ENCODE results near the gene EXOC3L1. TPM values are rescaled to one million over a fixed set of nuclear protein-coding genes. Genes with fewer than 3 reads are reported as not detected.

Gene EXOC3L1
- total and polyA plus RNA-seq, 2 of the 13 experiments (the other 11 are each of a cell fraction or from before 2014, with no cell fraction given): 0.12 TPM; not detected in 1

DNA sequence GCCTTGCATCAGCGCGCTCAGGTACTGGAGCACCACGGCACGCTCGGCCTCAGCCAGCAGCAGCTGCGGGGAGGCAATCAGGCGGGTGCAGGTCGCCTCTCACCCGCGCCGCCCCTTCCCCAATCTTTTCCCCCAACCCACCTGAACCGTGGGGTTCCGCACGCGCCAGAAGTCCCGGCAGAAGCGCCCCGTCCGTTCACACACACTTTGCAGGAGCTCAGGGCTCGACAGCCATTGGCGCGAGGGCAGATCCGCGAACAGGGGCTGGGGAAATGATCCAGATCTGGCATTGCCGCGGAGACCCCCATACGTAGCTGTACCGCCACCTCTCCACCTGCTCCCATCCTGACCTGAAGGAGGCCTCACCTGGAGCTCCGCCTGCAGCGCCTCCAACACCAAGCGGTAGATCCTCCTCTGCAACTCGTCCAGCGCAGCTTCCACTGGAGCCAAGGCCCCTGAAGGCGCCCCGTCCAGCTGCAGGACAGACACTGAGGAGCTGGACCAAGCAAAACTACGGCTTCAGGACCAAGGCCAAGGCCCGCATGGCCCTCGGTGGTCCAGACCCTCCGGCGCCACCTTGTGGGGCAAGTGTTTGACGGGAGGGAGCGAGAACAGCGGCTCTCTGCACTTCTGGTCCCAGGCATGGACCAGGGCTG lies 4.8 kb downstream of the EXOC3L1 start (continued):
- TF ChIP-seq BCLAF1 (IDR thresholded peaks at IDR 0.05): no peak
- peak; percentile 72; the same call in 1 of the 2 replicates for TF ChIP-seq ZNF441 (CRISPR knock-in tag; IDR thresholded peaks at IDR 0.05; ENCODE audit: borderline replicate concordance)
- TF ChIP-seq EHMT2 (IDR thresholded peaks at IDR 0.05; ENCODE audit: borderline replicate concordance, low read depth, low read length): peak; percentile 95
- no peak for TF ChIP-seq DDIT3 (CRISPR knock-in tag; IDR thresholded peaks at IDR 0.05)
- 0 out of 2 replicates have a peak, but pooled peaks have one; percentile 84 for TF ChIP-seq ZBTB1 (CRISPR knock-in tag; IDR thresholded peaks at IDR 0.05; ENCODE audit: borderline replicate concordance)
- TF ChIP-seq ZNF101 (CRISPR knock-in tag; IDR thresholded peaks at IDR 0.05; ENCODE audit: borderline replicate concordance, low read depth): peak; percentile 68
- peak; percentile 59; the same call in 1 of the 2 replicates for TF ChIP-seq ZKSCAN5 (CRISPR knock-in tag; IDR thresholded peaks at IDR 0.05)
- no peak for TF ChIP-seq ZNF446 (CRISPR knock-in tag; IDR thresholded peaks at IDR 0.05)
- TF ChIP-seq ESRRA (CRISPR knock-in tag; IDR thresholded peaks at IDR 0.05; ENCODE audit: low read depth): peak; percentile 81; the same call in 1 of the 2 replicates
- TF ChIP-seq, protein P1, sequence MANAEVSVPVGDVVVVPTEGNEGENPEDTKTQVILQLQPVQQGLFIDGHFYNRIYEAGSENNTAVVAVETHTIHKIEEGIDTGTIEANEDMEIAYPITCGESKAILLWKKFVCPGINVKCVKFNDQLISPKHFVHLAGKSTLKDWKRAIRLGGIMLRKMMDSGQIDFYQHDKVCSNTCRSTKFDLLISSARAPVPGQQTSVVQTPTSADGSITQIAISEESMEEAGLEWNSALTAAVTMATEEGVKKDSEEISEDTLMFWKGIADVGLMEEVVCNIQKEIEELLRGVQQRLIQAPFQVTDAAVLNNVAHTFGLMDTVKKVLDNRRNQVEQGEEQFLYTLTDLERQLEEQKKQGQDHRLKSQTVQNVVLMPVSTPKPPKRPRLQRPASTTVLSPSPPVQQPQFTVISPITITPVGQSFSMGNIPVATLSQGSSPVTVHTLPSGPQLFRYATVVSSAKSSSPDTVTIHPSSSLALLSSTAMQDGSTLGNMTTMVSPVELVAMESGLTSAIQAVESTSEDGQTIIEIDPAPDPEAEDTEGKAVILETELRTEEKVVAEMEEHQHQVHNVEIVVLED (CRISPR knock-in tag; IDR thresholded peaks at IDR 0.05; ENCODE audit: borderline replicate concordance): peak; percentile 75
- TF ChIP-seq NAIF1 (CRISPR knock-in tag; IDR thresholded peaks at IDR 0.05; ENCODE audit: borderline replicate concordance): no peak
- no peak for TF ChIP-seq PAX8 (CRISPR knock-in tag; IDR thresholded peaks at IDR 0.05; ENCODE audit: borderline replicate concordance)
- peak; percentile 98 for TF ChIP-seq IRF2 (CRISPR knock-in tag; IDR thresholded peaks at IDR 0.05)
- no peak; the same call in 1 of the 2 replicates for TF ChIP-seq ZNF451 (CRISPR knock-in tag; IDR thresholded peaks at IDR 0.05)
- peak; percentile 98 for TF ChIP-seq MXD4 (CRISPR knock-in tag; IDR thresholded peaks at IDR 0.05)
- TF ChIP-seq, protein P2, sequence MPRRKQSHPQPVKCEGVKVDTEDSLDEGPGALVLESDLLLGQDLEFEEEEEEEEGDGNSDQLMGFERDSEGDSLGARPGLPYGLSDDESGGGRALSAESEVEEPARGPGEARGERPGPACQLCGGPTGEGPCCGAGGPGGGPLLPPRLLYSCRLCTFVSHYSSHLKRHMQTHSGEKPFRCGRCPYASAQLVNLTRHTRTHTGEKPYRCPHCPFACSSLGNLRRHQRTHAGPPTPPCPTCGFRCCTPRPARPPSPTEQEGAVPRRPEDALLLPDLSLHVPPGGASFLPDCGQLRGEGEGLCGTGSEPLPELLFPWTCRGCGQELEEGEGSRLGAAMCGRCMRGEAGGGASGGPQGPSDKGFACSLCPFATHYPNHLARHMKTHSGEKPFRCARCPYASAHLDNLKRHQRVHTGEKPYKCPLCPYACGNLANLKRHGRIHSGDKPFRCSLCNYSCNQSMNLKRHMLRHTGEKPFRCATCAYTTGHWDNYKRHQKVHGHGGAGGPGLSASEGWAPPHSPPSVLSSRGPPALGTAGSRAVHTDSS (CRISPR knock-in tag; conservative IDR thresholded peaks at IDR 0.05): 0 out of 2 replicates have a peak, but pooled peaks have one; percentile 72
- TF ChIP-seq ETV5 (CRISPR knock-in tag; IDR thresholded peaks at IDR 0.05; ENCODE audit: borderline replicate concordance): peak; percentile 75
- TF ChIP-seq ZKSCAN1 (IDR thresholded peaks at IDR 0.05; ENCODE audit: low read length): no peak; the same call in 1 of the 2 replicates
- peak; percentile 25; the same call in 1 of the 2 replicates for TF ChIP-seq ZNF460 (CRISPR knock-in tag; IDR thresholded peaks at IDR 0.05; ENCODE audit: borderline replicate concordance)
- no peak for TF ChIP-seq TCF7 (IDR thresholded peaks at IDR 0.05; ENCODE audit: low read depth)
- peak; percentile 82; the same call in 1 of the 2 replicates for TF ChIP-seq ZSCAN25 (CRISPR knock-in tag; IDR thresholded peaks at IDR 0.05)
- TF ChIP-seq ZBTB34 (CRISPR knock-in tag; IDR thresholded peaks at IDR 0.05): no peak

All from HepG2 (cell line).